Activated T-cell treated with anti-CD3 and anti-CD28 coated beads, Interleukin-2, amount 50 U/mL, for 48 hours (primary cell): ENCODE data around the gene DPCD.
"Not testable (repeated sequence)": the region's sequence is repeated elsewhere in the genome, so short reads cannot be mapped to it uniquely, and the experiment has no call there.

Experiments used
- DNase-seq, 2 experiments: peaks; one replicate each; pipeline ENCODE4 v3.0.0-alpha.2; 2020

The DPCD gene

DNA sequence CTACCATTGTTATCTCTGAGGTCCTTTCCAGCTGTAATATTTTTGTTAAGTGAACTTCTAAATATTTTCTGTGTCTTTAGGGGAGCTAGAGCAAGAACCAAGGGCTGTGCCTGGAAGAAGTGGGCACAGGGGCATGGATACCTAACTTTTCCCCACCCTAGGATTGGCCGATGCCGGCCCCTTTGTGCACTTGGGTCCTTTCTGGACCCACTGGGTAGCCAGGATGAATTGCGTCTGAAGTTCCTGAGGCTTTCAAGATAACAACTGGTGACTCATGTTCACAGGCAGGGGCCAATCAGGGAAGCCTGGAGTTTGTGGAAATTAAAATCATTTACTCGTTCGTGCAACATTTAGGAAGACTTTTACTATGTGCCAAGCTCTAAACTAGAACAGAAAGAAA, 758 bp downstream of the DPCD start:
- DNase-seq: no peak

DNA sequence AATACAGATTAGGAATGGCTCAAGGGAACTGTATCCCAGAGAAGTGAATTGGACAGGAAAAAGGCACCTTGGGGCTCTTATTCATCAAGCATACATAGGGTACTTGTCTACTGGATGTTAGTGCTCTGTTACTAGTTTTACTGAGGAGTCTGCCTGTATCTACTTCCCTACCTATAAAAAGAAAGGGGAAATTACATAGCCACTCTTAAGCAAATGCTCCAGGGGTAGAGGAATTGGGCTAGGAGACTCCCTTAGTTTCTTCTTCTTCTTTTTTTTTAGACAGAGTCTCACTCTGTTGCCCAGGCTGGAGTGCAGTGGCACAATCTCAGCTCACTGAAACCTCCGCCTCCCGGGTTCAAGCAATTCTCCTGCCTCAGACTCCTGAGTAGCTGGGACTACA, 5.2 kb downstream of the DPCD start:
- not testable (repeated sequence) for DNase-seq

GRCh38 chr10:101595591-101596433, 7.7 kb downstream of the DPCD start:
- no peak for DNase-seq

DNA sequence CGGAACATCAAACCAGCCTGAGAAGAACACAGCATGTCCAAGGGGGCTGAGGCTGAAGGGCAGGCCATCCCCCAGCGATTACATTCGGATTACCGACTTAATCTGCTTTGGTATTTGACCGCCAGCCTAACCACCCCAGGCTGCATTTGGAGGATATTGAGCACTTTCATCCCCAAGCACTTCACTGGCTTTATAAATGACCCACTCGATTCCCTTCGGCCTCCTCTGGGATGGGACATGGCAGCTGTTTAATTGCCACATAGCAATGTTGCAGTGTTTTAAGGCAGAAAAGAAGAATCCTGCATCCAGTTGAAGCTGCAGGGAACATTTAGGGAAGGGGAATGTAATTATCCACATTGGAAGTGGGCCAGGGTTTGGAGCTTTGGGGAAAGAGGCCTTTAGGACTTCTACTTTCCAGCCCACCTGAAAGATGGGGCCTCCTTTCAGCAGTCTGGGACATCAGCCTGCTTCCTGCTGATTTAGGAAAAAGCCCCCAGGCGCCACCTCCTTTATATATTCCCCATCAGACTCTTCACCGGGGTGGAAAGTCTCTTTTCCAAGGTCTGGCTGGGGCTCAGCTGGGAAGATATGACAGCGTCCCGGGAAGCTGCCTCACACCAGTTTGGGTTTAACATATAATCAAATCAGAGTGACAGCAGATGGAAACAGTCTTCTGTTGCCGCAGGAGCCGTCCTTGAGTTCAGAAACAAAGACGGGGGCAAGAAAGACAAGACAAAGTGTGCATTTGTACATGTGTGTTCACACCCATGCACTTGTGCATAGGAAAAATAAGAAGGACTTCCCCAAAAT, 9.2 kb downstream of the DPCD start:
- DNase-seq: no peak

DNA sequence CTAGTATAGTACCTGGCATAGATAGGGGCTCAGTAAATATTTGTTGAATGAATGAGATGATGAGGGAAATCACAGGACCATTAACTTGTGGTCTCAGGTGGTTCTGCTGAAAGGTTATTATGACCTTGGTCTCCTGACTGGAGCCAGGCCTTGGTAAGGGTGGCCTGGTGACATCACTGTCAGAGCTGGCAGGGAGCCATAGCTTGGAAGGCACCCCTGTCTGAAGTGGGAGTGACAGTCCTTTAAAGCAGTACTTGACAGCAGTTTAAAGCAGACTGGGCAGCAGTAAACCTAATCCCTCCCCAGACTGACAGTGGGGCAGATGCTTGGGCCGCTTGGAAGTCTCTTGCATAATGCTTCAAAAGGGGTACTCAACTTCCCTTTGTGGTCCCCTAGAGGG, 13.4 kb downstream of the DPCD start:
- DNase-seq: no peak

DNA sequence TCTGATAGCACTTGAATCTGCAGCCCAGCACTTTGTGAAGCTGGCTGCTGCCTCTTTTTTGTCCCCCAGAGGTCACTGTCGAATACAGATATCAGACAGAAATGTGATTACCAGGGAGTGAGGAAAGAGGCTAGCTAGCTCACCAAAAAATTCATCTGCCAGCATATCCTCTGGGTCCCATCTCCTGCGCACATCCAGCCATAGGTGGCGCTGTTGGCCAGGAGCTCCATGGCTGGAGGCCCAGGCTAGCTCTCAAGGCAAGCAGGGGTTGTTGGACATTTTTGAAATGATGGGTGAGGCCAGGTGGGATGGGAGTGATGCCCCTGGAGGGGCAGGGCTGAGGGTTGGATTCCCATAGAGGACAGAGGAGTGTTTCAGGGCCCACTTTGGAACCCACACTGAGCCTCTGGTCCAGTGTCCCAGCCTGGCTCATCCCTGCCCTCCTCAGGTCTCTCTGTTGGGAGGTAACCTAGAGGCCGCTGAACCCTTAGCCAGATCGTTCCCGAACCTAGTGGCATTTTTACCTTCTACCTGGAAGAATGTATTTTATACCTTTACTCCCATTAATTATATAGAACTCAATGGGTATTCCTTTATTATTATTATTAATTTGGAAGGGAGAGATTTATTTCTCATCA, 14.8 kb downstream of the DPCD start:
- peak; percentile 76 to 77 for DNase-seq

- no peak for DNase-seq
Observed at GRCh38 chr10:101607124-101607523, 19.0 kb downstream of the DPCD start.

DNA sequence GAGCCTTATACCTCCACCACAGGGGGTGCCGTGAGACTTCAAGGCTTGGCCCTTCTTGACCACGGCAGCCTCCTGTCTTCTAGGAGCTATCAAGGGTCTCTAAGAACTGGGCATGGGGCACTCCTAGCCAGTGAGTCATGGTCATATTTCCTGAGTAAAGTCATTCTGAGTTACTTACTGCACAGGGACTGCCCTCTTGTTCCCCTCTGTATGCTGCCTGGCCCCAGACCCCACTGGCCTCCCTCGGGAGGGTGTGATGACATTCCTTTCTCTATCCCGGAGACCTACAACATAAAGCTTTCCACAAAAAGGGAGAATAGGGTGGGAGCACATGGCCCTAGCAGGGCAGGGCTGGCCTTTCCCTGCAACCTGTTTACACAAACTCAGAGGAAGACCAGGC, 21.4 kb downstream of the DPCD start:
- DNase-seq: no peak

DNA sequence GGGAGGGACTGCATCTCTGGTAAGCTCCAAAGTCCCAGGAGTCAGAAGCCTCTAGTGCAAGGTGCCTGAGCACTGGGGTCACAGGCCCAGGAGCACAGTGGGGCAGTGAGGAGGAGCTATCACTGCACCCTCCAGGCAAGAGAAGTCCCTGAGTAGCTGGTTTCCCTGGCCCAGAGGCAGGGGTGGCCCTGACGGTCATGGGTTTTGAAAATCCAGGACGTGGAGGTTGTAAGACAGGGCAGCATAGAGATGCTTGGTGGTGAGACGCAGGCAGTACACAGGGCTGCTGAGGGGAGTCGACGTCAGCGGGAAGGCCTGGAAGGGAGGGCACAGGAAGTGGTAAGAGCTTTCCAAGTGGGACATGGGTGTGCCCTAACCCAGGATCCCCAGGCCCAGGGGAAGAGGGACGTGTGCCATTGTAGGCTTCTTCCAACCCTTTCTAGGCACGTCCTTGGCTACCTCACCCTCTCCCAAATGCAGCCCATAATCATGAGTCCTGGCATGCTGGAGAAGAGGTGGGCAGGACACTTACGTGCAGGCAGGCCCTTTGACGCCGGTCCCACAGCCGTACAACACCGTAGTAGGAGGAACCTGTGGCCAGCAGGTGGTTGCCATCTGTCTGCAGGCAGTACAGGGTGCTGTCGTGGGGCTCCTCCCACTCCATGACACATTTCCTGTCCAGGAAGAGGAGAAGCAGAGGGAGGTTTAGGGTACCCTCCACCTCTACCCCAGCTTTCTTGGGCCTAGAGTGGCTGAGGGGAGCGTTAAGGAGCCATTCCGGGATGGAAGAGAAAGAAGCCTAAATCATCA, 23.2 kb downstream of the DPCD start:
- DNase-seq: peak; percentile 34 to 39

- DNase-seq: no peak
Observed at GRCh38 chr10:101612086-101612485, 24.0 kb downstream of the DPCD start.

DNA sequence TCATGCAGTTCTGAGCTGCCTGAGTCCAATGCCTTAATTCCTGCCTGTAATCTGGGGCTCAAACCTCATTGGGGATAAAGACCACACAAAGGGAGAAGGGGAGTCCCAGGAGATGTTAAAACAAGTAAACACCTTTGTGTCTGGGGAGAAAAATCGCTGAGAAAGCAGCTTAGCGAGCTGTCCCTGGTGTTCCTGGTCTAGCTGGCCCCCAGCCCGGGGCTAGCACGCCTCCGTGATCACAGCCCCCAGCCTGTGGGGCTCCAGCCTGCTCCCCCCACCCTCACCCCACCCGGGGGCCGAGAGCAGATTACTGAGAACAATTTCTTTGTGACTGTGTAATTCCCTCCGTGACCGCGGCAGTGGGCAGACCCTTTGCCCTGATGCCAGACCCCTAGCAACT, 24.8 kb downstream of the DPCD start:
- DNase-seq: no peak

- DNase-seq: no peak
Observed at GRCh38 chr10:101613646-101614045, 25.5 kb downstream of the DPCD start.

DNA sequence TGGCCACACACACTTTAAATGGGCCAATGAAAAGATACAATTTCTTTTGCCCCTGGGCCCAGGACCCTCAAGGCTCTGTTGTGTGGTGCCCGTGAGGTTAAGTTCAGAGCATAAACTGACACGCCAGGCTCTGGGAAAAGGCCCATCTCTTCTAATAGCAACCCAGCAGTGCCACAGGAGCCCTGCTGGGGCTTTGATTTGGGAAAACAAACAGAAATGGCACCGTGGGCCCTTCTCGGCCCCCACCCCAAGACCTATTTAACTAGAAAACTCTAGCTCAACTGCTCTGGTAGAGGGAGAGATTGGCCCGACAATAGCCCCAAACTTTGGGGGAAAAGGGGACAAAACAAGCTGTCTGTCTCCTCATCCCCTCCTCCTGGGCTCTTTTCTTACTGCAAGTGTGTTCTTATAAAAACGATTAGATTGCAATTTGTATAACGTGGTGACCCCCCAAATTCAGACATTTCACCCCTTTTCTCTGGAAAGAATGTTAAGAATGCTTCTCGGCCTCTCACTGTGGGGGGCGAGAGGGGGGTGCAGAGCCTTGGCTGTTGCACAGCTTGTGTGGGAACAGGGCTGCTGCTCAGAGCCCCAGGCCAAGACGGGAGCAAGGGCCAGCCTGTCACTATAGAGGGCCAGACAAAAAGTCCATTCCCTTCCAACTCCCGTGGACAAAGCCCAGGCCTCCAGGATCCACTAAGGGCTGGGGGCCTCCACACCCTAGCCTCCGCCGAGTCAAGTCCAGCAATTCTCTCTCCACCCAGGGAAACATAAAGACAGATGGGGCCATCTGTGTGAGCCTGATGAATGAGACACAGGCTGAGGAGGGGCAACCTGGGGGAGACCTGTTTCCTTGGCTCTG, 26.8 kb downstream of the DPCD start:
- DNase-seq: no peak

- no peak for DNase-seq
Observed at GRCh38 chr10:101615525-101616116, 27.5 kb downstream of the DPCD start.

DNA sequence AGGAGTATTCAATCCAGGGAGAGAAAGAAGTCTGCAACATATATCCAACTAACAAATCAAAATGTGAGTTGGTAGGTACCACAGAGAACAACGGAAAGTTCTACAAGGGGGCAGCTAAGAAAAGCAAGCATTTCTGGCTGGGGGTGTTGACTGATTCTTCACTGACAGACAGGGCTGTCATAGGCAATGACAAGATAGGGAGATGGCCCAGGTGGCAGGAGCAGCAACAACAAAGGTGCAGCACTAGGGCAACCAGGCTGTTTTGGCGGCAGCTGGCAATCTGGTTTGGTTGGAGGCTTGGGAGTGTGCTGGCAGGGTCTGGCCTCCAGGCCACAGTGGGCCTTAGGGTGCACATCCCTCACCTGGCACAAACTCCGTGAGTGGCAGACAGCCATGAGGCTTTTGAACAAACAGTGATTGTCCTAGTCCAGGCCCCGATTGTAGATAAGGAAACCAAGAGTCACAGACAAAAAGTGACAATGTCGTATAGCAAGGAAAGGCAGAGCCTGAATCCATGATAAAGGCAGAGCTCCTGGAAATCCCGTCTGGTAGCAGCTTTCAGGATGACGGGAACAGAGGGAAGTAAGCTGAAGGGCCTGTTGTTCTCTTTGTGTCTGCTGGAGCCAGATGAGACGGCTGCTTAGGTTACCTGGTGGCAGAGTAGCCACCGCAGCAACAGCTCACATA, 28.4 kb downstream of the DPCD start:
- DNase-seq: no peak

GRCh38 chr10:101617102-101617823, 29.1 kb downstream of the DPCD start:
- no peak for DNase-seq

GRCh38 chr10:101617824-101618568, 29.9 kb downstream of the DPCD start:
- DNase-seq: no peak

GRCh38 chr10:101618871-101619270, 30.8 kb downstream of the DPCD start:
- DNase-seq: no peak

DNA sequence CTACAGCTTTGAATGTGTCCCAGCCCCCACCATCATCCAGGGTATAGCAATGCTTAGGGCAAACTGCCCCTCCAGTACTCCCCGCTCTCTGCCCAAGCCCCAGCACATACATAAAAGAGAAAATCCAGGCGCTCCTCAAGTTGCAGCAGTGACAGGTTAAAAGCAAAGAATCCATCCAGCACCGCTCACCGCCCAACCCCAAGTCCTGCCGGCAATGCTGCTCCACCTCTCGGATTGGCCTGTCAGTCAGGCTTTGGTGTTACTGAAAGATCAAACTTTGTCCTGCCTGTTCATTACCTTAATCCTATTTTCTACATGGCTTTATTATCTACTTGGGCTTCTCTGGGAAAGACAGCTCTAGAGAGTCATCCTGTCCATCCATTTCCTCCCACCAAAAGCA, 31.9 kb downstream of the DPCD start:
- no peak for DNase-seq
